NCI-H1048 (cell line): ENCODE data around the gene IGFBP2.

ENCODE experiments used
- DNase-seq: peaks from one replicate; lab custom pipeline; 2025; lab: John Stamatoyannopoulos, UW

Gene IGFBP2

GRCh38 chr2:216661639-216662375 is 28.6 kb downstream of the IGFBP2 start:
- DNase-seq, result no peak

GRCh38 chr2:216663106-216663505 is 29.9 kb downstream of the IGFBP2 start:
- no peak for DNase-seq

GRCh38 chr2:216663846-216664245 is 30.6 kb downstream of the IGFBP2 start:
- no peak for DNase-seq

GRCh38 chr2:216664593-216665034 is 31.4 kb downstream of the IGFBP2 start:
- DNase-seq, result no peak

DNA sequence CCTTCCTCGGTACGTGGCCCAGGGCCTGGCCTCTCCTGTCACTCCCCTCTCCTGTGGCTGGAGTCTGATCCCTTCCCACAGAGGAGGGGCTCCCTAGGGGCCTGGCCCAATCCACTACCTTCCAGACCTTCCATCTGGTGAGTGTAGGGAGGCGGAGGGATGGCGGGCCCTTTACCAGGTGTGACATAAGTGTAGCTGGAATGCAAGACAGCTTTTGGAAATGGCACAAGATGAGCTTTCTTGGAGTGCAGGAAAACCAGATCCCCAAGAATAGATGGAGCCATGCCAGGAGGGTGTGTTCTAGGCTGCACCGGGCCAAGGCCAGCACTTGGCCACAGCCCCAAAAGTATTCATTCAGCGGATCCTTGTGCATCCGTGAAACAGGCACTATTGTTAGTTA is 32.0 kb downstream of the IGFBP2 start:
- no peak for DNase-seq

DNA sequence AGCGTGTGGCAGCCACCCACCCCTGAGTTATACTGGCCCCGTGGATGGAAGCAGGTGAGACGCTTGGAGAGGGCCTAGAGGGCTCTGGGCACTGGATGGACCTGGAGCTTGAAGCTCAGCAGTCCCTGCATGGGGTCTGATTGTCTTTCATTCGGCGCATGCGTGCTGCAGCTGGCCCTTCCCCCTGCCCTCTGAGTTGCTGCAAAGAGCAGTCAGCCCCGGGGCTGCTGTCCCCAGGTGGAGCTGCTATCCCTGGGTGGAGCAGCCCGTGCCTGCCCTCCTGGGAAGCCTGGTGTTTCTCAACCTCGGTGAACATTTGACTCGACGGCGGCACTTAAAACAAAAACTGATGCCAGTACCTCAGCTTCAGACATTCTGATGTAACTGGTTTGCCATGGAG is 32.5 kb downstream of the IGFBP2 start:
- no peak for DNase-seq

- peak; percentile 16 for DNase-seq
These were observed 33.4 kb downstream of the IGFBP2 start for GRCh38 chr2:216666461-216667233.

- DNase-seq, result no peak
These were observed 37.3 kb downstream of the IGFBP2 start for GRCh38 chr2:216670266-216671080.

GRCh38 chr2:216671081-216671411 is 37.8 kb downstream of the IGFBP2 start:
- no peak for DNase-seq

DNA sequence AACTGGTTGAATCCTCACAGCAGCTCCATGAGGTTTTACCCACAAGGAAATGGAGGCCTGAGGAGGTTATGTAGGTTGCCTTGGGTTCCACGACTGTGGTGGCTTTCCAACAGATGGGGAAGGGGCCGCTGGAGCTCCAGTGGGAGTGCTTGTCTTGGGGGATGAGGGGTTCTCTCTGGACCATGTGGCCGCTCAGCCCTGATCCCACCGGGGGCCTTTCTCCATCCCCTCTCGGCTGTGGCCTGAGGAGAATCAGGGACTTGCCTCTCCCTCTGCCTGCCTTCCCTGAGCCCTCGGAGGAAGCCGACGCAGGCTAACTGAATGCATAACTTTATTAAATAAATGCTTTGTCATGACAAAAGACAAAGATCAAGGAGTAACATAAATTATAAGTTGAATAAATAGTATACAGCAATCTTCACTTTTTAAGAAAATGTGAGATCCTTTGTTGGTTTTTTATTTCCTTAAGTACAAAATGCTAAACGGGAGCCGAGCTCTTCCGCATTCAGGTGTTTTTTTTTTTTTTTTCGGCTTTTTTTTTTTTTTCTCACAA is 38.6 kb downstream of the IGFBP2 start:
- no peak for DNase-seq

DNA sequence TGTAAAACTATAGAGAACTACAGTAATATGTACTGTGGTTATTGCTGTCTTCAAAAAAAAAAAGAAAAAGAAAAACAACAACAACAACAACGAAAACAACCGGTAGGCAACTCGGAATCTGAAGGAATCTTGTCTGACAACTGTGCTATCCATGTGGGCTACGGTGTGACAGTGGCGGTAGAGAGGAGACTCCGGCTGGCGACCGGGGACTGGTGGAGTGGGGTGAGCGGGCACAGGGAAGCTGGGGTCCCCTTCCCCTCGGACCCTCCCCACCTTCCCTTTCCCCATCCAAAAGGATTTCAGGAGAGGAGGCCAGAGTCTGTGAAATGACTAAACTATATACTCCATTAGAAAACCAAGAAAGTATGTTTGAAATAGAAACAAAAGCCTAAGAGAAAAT is 39.2 kb downstream of the IGFBP2 start:
- DNase-seq, result no peak

- no peak for DNase-seq
These were observed 39.8 kb downstream of the IGFBP2 start for GRCh38 chr2:216673021-216673420.

GRCh38 chr2:216673609-216674008 is 40.4 kb downstream of the IGFBP2 start:
- no peak for DNase-seq

GRCh38 chr2:216674376-216674775 is 41.2 kb downstream of the IGFBP2 start:
- no peak for DNase-seq

GRCh38 chr2:216676630-216677029 is 43.4 kb downstream of the IGFBP2 start:
- DNase-seq, result no peak

- no peak for DNase-seq
These were observed 44.3 kb downstream of the IGFBP2 start for GRCh38 chr2:216677439-216678097.

DNA sequence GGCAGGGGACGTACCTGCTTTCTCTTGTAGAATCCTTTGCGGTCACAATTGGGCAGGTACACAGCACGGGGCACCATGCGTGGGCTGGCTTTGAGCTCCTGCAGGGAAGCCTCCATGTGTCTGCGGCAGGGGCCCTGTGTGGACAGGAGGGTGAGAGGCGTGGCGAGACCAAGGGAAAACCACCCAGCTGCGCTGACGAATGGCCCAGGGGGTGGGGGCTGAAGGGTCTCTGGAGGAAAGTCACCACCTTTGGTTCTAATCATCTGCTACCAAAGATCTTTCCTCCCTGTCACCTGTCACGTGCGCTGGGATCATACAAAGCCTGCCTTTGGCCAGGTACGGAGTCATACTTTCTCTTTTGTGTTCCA is 44.9 kb downstream of the IGFBP2 start:
- no peak for DNase-seq

GRCh38 chr2:216678813-216679657 is 45.8 kb downstream of the IGFBP2 start:
- DNase-seq, result no peak

- no peak for DNase-seq
These were observed 46.4 kb downstream of the IGFBP2 start for GRCh38 chr2:216679658-216680024.

GRCh38 chr2:216680951-216681629 is 47.9 kb downstream of the IGFBP2 start:
- DNase-seq, result no peak
